Measurements from ENCODE around the gene TCEA2.

Gene TCEA2

DNA sequence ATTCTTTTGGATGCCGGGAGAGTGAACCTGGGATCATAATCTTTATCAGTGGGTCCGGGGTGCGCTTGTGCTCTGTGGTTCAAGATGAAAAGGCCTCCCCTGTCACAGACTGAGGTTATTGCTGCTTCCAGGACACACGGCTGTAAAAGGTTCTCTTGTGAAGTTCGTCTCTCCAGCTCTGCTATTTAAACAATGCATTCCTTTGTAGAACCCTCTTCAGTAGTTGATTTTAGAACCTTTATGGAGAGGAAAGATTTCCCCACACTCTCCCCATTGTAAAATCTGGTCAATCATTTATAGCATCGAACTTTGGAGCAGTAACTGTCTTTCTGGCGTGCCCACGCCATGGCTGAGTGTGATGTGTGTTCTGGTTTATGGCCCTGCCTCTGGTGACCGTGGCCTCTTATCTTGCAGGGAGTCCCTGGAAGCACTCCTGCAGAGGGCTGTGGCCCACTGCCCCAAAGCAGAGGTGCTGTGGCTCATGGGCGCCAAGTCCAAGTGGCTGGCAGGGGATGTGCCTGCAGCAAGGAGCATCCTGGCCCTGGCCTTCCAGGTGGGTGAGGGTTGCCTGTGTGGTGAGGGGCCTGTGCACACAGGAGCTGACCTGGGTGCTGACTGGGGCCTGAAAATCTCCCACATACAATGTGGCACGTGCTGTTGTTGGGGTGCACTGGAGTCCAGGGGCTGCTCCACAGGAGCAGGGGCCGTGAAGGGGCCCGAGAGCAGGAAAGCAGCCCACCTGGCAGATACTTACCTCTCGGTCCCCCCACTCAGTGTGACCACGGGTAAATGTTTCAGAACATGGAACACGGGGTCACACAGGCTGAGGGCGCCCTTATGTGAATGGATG is 38.6 kb upstream of the TCEA2 start:
- no peak for TF ChIP-seq CTCF (IDR thresholded peaks at IDR 0.05)
- no peak for DNase-seq
- Mint-ChIP-seq H3K9me3 (no peaks in the 10 kb centered on the region), H3K27me3 (ENCODE audit: low read depth, poor library complexity) (peaks cover 7% of the 10 kb centered on the region), H3K27ac (no peak overlapping the region), H3K4me1 (no peaks in the 10 kb centered on the region), H3K36me3 (ENCODE audit: low read depth) (peaks cover 62% of the 10 kb centered on the region), H3K4me3 (no peak overlapping the region)

- no peak overlapping the region for H3K4me3 Mint-ChIP-seq
- no peak for DNase-seq
- no peak overlapping the region for H3K27ac Mint-ChIP-seq
Observed at GRCh38 chr20:64025101-64025825, 37.7 kb upstream of the TCEA2 start.

GRCh38 chr20:64025826-64026412 is 37.1 kb upstream of the TCEA2 start:
- no peak for TF ChIP-seq CTCF (IDR thresholded peaks at IDR 0.05)
- no peaks in the 10 kb centered on the region for H3K9me3 Mint-ChIP-seq
- H3K27me3 Mint-ChIP-seq (ENCODE audit: low read depth, poor library complexity) = peaks cover 7% of the 10 kb centered on the region
- H3K4me3 Mint-ChIP-seq = no peak overlapping the region
- no peaks in the 10 kb centered on the region for H3K4me1 Mint-ChIP-seq
- no peak overlapping the region for H3K27ac Mint-ChIP-seq
- DNase-seq = no peak
- H3K36me3 Mint-ChIP-seq (ENCODE audit: low read depth) = peaks cover 68% of the 10 kb centered on the region

More at GRCh38 chr20:64025101-64025825, 37.7 kb upstream of the TCEA2 start:
- Mint-ChIP-seq H3K9me3 (no peaks in the 10 kb centered on the region), H3K27me3 (ENCODE audit: low read depth, poor library complexity) (peaks cover 7% of the 10 kb centered on the region), H3K36me3 (ENCODE audit: low read depth) (peaks cover 61% of the 10 kb centered on the region), H3K4me1 (no peaks in the 10 kb centered on the region)
- no peak for TF ChIP-seq CTCF (IDR thresholded peaks at IDR 0.05)

DNA sequence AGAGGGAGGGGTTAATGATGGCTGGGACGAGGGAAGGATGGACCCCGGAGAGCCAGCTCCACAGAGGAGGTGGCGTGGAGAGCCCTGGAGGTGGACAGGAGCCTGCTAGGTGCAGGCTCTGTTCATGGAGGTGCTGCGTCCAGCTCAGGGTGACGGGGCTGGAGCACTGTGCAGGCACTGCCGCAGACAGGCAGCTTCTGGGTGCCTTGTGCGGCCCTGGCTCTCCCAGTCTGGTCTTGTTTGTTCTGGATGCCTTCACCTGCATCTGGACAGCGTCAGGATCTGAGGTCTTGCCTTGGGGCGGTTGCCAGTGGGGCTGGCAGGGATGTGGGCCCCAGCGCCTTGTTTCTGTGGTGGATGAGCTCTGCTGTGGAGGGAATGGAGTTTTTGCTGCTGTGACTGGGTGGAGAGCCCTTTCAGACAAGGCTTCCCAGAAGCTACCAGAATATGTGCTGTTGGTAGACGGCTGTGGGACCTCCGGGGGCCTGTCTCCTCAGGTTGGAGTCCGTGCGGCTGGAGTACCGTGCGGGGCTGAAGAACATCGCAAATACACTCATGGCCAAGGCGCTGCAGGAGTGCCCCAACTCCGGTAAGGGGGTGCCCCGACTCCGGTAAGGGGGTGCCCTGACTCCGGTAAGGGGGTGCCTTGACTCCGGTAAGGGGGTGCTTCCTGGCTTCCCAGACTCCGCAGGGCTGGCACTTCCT is 34.9 kb upstream of the TCEA2 start:
- Mint-ChIP-seq H3K27me3 (ENCODE audit: low read depth, poor library complexity) (peaks cover 4% of the 10 kb centered on the region), H3K9me3 (no peaks in the 10 kb centered on the region), H3K36me3 (ENCODE audit: low read depth) (peaks cover 63% of the 10 kb centered on the region), H3K4me3 (no peak overlapping the region), H3K27ac (no peak overlapping the region), H3K4me1 (no peaks in the 10 kb centered on the region)
- no peak for DNase-seq
- no peak for TF ChIP-seq CTCF (IDR thresholded peaks at IDR 0.05)

DNA sequence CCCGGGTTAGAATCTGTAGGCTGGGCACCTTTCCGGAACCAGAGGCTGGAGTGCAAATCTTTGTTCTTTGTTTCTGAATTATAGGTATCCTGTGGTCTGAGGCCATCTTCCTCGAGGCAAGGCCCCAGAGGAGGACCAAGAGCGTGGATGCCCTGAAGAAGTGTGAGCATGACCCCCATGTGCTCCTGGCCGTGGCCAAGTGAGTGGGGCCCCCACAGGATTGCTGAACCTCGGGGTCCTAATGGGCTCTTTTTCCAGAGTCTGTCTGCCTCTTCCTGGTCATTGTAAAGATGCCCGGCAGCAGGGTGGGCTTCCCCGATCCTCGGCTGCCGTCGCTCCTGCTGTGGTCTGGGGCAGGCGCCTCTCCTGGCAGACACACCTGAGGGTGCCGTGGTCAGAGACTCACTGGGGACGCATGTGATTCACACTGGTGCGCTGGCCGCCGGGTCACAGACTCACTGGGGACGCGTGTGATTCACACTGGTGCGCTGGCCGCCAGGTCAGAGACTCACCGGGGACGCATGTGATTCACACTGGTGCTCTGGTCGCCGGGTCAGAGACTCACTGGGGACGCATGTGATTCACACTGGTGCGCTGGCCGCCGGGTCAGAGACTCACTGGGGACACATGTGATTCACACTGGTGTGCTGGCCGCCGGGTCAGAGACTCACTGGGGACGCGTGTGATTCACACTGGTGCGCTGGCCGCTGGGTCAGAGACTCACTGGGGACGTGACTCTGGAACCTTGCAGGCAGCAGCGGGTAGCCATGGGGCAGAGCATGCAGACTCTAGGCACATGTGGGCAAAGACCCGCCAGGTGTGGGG is 33.5 kb upstream of the TCEA2 start:
- Mint-ChIP-seq H3K9me3 (no peaks in the 10 kb centered on the region), H3K27me3 (ENCODE audit: low read depth, poor library complexity) (peaks cover 6% of the 10 kb centered on the region), H3K4me3 (no peak overlapping the region), H3K27ac (no peak overlapping the region), H3K36me3 (ENCODE audit: low read depth) (peaks cover 62% of the 10 kb centered on the region), H3K4me1 (peaks cover 4% of the 10 kb centered on the region)
- no peak for DNase-seq
- no peak for TF ChIP-seq CTCF (IDR thresholded peaks at IDR 0.05)

All from nephron progenitor cell (in vitro differentiated cells).